NCI-H128 (cell line): ENCODE results near the gene RFX4.

ENCODE experiments used
- DNase-seq: peaks from one replicate; lab custom pipeline; 2025; ENCODE audit not compliant: unreplicated experiment; lab: John Stamatoyannopoulos, UW

RFX4 gene

DNA sequence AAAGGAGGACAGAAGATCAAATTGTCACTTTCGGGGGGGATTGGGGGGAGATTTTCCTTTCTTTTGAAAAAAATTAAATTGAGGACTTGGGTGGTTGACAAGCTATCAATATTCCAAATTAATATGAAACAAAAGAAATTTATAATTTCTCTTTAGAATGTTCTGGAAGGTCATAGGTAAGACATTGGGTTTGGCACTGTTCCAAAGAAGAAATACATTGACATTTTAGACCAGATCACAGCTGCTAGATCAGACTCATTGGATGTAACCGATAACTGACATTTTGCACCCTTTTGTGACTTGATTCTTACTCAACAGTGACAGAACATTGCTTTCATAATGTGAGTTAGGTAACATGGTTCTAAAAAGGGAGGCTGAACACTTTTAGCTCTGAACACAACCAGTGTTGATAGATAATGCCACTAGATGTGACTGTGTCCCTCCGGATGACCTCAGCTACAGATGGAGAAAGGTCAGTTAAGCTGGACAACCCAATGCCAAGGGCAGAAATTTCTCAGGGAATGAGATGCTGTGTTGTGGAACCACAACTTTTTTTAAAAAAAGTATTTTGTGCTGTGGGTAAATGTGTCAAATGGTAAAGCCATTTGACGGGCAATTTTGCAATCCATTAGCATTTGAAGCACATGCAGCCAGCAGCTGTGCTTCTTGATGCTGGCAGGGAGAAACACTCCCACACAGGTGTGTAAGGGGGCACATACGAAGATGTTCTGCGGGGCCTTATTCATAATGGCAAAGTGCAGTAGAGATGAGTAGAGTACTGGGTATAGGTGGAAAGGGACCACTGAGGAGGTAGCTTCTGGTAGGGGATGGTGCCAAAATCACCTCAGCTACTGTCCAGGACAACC lies 62.9 kb downstream of the RFX4 start:
- DNase-seq, result no peak

DNA sequence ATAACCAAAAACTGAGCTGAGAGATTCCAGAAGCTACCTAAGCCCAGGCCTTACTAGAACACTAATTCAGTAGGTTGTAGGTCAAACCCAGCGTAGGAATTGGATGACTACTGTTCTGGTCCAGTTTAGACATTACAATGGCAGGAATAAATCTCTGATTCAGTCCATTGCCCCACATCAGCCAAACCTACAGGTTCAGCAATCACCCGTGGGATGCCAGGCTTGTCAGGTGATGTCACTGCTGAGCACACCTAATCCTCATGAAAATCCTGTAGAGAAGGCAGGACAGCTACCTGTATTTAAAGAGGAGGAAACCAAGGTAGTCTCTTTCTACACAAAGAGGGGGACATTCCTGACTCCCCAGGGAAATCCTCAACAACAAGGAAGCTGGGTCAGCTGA lies 63.7 kb downstream of the RFX4 start:
- no peak for DNase-seq

DNA sequence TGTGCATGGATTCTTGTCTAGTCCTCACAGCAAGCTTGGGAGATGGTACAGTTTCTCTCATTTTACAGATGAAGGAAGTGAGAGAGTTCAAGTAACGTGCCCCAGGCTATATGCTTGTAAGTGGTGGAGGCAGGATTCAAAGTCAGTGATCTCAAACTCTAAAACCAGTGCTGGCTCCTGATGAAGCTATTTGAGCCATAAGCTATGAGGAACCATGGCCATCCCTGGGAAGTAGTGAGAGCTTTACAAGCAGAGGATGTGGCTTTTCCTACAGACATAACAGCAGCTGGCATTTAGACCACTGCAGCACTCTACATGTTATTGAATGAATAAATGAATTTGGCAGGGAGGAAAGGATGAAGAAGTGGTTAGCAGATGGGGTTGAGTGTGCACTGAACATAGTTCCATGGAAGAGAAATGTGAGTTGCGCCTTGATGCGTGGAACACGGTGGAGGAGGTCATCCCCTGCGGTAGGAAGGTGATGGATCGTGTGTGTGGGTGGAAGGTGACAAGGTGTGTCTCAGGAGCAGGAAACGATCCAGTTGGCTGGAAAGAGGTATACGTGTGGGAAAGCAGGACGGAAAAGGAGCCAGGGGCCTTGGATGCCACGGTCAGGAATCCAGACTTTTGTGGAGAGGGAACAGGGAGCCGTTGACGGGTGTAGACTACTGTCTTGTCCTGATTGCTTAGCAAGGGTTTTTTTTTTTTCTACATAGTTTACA lies 65.2 kb downstream of the RFX4 start:
- no peak for DNase-seq

DNA sequence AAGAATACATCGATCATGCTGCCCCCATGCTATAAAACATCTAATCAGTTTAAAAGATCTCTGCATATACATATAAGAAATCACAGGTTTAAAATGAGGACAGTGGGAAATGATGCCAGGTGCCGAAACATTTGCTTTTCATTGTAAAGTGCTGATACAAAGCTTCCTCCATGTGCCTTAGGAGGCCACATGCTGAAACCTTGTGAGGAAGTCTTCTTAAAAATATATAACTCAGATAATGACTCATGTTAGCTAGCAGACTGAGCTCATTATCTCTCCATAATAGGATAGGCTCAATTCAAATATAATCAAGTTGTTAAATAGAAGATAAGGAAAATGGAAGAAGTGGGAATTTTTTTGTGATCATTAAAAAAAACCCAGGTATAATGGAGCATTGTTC lies 65.9 kb downstream of the RFX4 start:
- no peak for DNase-seq

DNA sequence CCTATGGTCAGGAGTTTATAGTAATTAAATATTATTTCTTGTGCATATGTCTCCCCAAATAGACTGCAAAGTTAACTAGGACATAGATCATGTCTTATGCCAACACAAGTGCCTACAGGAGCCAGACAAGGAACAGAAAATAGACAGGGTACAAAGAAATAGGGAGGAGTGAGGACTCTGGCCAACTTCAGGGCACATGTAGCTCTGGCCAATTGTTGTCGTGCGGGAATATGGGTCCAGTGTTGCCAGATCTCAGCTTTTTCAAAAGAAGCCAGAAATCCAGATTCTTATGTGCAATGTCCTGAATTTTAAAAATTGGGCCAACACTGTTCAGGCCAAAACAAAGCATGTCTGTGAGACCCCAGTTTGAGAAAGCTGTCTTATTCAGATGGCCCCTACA lies 68.7 kb downstream of the RFX4 start:
- no peak for DNase-seq

DNA sequence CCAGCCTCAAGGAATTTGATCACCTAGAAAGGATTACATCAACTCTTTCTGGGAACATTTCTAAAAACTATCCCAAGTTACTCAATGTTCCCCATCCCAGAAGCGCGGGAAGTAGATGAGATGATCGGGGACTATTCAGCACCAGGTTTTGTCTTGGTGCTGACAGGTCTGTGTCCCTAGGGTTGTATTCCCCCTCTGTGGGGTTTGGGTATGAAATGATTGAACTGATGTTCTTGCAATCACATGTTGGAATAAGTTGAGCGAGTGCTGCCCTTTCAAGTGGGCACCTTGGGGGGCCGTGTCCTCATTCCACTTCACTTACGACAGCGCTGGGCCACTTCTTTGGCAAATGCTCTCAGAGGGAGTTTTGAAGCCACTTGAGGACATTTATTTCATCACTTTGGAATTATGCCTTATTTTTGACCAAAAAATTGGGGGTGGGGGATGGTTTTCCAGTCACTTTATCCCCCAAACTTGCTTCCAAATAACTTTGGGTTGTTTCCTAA lies 69.8 kb downstream of the RFX4 start:
- no peak for DNase-seq

DNA sequence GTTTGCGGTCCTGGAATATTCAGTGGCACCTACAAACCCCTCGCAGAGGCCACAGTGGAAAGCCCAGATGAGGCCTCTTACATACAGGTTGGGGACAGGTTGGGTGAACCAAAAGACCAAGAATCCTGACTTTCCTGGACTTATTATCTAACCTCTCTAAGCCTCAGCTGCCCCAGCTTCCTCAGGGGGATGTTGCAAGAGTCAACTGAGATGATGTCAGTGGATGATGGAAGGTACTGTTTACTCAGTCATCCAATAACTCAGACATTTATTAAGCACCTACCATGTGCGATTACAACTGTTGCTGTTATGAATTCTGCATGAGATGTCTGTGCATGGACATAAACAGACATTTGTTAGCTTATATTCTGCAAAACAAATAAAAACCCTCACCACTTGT lies 72.8 kb downstream of the RFX4 start:
- no peak for DNase-seq

DNA sequence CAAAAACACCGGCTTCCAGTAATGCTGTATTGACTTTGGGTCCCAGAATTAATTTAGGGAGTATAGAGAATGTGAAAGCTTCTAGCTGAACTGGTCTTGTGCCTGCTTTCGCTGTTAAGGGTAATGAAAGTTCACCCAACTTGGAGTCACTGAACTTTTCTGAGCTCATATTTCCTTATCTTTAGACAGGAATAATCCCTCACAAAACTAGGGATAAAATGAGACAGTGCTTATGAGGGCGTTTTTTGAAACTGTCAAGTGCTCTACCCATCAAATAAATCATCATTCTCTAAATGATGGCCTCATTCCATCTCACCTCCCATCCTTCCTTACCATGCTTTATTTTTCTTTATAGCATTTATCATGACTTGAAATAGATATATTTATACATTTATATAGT lies 74.7 kb downstream of the RFX4 start:
- no peak for DNase-seq

DNA sequence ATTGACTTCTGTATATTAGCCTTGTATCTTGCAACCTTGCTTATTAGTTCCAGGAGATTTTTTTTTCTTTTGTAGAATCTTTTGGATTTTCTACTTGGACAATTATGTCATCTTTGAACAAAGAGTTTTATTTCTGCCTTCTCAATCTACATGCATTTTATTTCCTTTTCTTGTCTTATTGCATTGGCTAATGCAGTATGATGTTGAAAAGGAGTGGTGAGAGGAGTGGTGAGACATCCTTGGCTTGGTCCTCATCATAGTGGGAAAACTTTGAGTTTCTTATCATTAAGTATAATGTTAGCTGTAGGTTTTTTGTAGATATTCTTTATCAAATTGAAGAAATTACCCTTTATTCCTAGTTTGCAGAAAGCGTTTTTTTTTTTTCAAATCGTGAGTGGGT lies 80.6 kb downstream of the RFX4 start:
- DNase-seq, result no peak

DNA sequence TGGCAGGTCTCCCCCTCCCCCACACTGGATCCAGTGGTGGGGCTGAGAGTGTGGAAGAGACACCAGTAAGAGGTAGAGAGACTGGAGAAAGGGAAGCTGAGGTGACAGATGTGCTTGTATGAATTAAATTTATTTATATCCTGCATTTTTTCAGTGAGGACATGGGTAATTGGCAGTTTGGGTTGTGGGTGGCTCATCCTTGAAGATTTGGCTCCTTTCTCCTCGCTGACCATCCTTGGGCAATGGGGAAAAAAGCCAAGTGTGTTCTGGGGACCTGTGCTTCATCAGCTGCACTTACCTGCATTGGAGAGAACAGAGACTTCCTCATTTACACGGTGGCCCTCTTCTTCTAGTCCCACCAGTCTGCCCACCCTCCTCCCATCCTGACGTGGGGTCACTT lies 86.4 kb downstream of the RFX4 start:
- DNase-seq, result no peak

DNA sequence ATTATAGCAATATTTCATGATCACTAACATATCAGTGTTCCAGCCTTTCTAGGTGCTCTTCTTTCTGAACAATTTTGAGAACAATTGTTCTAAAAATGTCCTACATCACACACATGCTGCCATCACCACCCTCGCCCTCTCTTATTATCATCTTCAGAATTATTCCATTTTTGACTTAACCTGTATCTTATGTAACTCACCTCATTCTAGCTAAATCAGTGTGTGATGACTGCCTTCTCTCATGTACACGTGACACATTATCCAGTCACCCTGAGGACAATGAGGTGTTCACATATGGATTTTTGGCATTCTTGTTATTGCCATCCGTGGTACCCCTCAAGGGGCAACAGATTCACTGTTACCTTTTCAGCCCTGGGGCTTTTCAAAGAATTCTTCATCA lies 87.3 kb downstream of the RFX4 start:
- no peak for DNase-seq

DNA sequence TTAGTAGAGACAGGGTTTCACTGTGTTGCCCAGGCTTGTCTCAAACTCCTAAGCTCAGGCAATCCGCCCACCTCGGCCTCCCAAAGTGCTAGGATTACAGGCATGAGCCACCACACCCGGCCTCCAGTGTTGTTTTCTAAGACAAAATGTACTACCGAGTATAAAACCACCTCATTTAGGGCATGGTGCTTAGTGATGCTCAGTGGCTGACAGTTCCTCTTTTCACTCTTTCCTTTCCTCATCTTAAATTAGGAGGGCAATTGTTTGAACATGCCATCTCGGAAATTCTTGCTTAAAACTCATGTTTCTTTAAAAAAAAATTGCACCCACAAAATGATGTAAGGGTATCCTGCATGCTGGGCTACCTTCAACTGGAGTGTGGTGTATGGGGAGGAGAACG lies 89.0 kb downstream of the RFX4 start:
- DNase-seq, result no peak

DNA sequence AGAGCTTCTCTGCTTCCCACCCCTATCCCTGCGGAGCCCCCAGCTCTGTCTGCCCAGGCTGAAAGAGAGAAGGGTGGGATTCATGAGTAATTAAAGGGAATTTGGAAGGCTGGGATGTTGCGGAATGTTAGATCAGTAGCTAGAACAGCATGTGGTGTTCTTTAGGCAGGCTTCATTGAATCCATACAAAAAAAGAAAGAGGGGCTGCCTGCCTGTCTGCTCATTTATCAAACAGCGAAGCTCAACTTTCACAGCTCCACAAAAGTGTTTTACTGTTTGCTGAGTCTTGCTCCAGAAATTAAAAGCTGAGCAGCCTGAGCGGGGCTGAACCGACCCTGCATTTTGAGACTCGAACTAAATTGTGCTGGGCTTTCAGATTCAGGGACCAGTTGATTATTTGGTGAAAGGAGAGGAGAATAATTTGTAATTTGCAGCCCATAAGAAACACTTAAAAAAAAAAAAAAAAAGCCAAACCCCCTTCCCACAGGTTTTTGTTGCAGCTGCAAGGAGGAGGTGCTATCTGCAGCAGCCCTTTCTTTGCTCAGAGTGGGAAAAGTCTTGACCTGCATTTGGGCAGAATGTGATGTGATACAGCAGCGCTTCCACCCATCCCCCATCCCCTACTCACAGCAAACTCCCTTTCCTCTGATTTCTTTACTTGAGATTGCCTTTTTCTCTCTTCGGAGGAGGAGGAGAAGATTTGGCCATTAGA lies 89.7 kb downstream of the RFX4 start:
- DNase-seq, result no peak

DNA sequence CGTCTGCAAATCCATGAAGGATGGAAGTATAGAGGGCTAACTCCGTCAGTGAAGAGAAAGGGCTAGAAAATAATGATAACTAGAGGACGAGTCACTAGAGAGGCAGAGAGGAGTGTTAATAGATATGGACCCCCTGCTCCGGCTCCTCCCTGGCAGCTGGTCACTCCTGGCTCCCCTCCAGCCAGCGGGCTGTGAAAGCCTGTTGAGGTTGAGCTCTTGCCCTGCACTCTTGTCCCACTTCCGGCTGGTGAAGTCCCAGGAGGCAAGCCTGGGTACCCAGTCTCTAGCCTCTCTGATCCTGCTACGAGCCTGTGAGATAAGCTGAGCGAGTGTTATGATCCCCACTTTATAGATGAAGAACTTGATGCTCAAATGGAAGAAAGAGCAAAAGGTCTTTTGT lies 90.3 kb downstream of the RFX4 start:
- no peak for DNase-seq

DNA sequence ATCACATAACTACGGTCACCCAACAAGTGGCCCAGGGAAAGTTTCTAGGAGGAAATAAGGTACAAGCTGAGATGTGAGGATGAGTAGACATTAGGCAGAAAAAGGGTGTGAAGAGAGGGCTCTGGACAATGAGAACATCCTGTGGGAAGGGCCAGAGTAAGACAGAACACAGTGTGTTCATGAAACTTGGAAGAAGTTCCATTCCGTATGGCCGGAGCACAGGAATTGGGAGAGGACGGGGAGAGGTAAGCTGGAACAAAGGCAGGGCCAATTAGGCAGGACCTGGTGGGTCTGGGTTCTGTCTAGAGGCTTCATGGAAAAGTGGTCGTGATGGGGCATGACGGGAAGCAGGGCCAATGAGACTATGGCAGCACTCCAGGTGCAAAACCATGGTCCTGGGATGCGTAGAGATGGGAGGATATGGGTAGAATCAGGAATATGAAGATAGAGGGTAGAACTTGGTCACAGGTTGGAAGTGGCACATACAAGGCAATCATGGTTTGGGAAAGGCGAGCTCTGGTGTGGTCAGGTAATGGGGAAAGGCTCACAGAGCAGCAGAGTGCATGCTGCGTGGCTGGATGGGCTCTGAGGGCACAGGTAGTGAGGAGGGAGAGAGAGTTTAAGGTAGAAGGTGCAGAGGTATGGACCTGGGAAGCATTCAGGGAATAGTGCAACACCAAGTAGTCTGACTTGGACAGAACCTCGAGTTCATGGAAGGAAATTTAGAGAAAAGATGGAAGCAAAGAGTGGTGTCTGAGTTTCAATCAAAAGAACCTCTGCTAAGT lies 93.0 kb downstream of the RFX4 start:
- DNase-seq, result no peak

DNA sequence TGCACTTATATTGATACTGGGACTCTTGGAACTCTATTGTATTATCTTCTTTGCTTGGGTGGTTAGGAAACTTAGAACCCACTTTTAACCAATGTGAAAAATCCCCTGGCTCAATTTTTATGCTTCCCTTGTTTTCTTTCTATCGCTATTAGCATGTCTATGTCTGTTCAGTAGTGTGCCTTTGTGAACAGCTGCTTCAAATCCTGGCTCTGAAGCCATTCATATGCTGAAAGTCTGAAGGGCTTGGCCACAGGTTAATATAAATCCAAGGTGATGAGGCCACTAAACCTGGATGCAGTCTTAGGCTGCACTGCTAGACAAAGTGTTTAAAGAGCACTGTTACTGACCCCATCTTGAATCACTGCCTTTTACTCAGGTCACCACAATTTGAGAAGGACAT lies 96.8 kb downstream of the RFX4 start:
- DNase-seq, result no peak

DNA sequence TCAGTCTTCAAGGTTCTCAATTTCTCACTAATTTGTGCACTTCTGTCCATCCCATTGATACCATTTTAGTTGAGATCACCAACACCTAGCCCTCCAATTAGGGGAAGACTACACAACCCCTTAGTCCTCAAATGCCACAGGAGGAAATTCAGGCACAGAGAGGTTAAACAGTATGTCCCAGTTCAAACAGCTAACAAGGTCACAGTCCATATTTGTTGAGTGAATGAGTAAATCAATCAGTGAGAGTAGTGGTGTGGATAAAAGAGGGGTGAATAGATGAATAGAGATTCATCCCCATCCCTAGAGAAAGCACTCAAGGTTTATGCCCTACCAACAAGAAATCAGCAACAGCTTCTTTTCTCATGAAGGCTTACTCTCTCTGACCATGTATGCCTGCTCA lies 97.5 kb downstream of the RFX4 start:
- no peak for DNase-seq

DNA sequence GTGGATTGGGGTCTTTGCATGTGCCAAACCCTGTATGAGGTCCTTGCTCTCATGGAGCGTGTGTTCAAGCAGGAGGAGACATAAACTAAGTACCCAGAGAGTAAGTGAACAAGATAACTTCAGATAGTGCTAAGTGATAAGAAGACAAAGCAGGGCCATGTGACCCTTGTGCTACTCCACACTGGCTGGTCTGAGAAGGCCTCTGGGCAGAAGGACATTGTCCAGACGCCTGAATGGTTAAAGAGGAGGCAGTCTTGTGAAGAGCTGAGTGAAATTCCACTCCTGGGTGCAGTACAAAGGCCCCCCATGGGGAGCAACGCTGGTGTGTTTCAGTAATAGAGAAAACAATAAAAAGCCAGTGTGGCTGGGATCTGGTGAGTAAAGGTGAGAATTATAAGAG lies 98.4 kb downstream of the RFX4 start:
- DNase-seq, result no peak

DNA sequence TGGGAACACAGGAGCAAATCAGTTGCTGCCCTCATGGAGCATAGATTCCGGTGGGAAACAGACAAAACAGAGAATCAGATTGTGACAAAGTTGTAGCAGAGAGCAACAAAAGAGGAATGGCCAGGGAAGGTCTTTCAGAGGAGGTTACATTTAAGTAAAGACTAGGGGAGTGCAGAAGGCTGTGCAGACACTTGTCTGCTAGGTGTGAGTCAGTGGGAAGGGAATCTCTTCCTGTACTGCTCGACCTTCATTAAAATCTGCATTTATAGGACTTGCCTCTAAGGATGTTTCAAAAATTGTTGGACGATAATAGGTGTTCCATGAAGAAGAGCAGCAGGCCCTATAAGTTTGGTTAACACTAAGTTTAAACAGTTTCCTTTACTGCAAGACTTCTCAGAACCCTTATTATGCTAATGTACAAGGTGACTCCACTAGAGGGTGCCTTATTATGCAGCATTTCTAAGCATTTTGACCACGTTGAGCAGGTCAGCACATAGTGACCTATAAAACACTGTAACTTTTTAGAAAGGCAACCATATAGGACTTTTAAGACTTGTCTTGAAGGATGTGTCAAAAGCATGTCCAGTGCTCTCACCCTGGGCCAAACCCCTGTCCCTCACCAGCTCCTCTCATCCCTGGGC lies 99.9 kb downstream of the RFX4 start:
- no peak for DNase-seq

DNA sequence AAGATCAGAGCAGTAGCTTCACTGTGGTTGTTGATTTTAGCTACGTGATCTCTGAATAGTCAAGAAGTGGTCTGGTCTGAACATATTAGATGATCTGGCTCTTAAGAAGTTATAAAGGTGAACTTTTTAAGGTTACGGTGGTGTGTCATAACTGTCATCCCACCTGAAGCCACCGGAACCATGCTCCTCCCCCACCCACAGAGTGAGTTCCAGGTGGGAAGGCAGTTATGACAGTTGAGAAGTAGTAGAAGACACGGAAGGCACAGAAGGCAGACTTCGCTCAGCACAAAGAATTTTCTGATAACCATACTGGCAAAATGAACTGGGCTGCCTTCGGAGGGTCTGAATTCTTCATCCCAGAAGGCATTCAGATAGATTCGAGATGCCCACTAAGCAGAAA lies 101.7 kb downstream of the RFX4 start:
- DNase-seq, result no peak

DNA sequence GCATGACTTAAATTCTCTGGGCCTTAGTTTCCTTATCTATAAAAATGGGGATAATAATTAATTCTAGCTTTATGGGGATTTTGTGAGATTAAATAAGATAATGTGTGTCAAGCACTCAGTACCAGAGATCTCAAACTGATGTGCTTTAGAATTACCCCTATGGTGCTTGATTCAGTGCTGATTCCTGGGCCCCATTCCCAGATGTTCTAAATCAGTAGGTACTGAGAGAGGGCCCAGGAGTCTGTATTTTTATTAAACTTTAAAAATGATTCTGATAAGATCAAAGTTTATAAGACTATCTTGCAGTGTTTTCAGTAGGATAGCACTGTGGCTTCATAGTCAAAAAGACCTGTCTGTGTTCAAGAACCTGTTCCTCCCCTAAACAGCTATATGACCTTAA lies 102.6 kb downstream of the RFX4 start:
- no peak for DNase-seq
